MM.1S (cell line): ENCODE measurements around the gene KCTD10.

Experiments used
- EZH2 ChIP-seq: fragments of 300-600 bp; sonication (generic); optimal IDR thresholded peaks from 2 replicates; pipeline ENCODE3; 2017; ENCODE audit warnings: low read depth, mild to moderate bottlenecking, antibody characterized with exemption, low read length, mixed read lengths
- EZH2phosphoT487 ChIP-seq: fragments of 300-600 bp; sonication (generic); IDR thresholded peaks from 2 replicates; pipeline ENCODE4 v1.6.1; 2018; ENCODE audit warnings: antibody characterized with exemption, low read length
- TF ChIP-seq, protein P1 (sequence below): fragments of 300-600 bp; sonication (generic); IDR thresholded peaks from 2 replicates; pipeline ENCODE4 v1.5.1; 2016; ENCODE audit warnings: antibody characterized with exemption, low read length, mixed read lengths

DNA sequence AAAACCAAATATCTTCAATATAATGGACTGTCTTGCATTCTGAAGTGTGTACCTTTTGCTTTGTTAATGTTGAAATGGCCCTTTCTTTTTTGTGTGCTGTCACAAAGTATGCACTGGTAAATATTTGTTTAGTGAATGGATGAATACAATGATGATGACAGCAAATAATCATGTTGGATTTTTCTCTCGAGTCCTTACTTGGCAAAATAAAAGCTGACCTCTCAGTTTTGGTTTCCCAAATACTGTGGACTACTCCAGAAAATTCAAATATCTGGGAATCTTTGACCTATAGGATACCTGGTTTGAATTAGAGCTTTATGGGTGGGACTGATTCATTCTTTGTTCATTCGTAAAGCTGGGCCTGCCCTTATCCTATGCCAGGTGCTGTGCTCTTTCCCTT, 5.8 kb upstream of the KCTD10 start:
- no peak for TF ChIP-seq EZH2phosphoT487
- TF ChIP-seq EZH2 = no peak
- TF ChIP-seq, protein P1, sequence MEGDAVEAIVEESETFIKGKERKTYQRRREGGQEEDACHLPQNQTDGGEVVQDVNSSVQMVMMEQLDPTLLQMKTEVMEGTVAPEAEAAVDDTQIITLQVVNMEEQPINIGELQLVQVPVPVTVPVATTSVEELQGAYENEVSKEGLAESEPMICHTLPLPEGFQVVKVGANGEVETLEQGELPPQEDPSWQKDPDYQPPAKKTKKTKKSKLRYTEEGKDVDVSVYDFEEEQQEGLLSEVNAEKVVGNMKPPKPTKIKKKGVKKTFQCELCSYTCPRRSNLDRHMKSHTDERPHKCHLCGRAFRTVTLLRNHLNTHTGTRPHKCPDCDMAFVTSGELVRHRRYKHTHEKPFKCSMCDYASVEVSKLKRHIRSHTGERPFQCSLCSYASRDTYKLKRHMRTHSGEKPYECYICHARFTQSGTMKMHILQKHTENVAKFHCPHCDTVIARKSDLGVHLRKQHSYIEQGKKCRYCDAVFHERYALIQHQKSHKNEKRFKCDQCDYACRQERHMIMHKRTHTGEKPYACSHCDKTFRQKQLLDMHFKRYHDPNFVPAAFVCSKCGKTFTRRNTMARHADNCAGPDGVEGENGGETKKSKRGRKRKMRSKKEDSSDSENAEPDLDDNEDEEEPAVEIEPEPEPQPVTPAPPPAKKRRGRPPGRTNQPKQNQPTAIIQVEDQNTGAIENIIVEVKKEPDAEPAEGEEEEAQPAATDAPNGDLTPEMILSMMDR = no peak
